Neural progenitor cell (in vitro differentiated cells): ENCODE data around the gene ZMYND12.

Source experiments
- EZH2 ChIP-seq: fragments of 200-600 bp; sonication (generic); IDR thresholded peaks from 2 replicates; pipeline ENCODE4 v1.6.1; 2017; ENCODE audit warnings: antibody characterized with exemption, mild to moderate bottlenecking, moderate library complexity
- EZH2phosphoT487 ChIP-seq: fragments of 200-600 bp; sonication (generic); IDR thresholded peaks from 2 replicates; pipeline ENCODE4 v1.6.1; 2017; ENCODE audit warnings: antibody characterized with exemption
- TF ChIP-seq, protein P1 (sequence below): fragments of 200-600 bp; sonication (generic); IDR thresholded peaks from 2 replicates; pipeline ENCODE4 v1.5.1; 2017; ENCODE audit warnings: antibody characterized with exemption, mild to moderate bottlenecking

DNA sequence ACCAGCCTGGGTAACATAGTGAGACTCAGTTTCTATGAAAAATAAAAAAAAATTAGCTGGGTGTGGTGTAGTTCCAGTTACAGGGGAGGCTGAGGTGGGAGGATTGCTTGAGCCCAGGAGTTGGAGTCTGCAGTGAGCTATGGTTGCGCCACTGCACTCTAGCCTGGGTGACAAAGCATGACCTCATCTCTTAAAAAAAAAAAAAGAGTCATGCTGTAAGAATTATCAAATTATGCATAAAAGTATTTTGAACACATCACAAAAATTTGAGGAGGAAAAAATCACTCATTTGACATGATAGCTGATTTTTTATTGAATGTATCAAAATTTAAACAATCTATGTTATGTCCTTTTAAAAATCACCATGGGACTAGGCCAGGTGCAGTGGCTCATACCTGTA is 25.1 kb upstream of the ZMYND12 start:
- TF ChIP-seq, protein P1, sequence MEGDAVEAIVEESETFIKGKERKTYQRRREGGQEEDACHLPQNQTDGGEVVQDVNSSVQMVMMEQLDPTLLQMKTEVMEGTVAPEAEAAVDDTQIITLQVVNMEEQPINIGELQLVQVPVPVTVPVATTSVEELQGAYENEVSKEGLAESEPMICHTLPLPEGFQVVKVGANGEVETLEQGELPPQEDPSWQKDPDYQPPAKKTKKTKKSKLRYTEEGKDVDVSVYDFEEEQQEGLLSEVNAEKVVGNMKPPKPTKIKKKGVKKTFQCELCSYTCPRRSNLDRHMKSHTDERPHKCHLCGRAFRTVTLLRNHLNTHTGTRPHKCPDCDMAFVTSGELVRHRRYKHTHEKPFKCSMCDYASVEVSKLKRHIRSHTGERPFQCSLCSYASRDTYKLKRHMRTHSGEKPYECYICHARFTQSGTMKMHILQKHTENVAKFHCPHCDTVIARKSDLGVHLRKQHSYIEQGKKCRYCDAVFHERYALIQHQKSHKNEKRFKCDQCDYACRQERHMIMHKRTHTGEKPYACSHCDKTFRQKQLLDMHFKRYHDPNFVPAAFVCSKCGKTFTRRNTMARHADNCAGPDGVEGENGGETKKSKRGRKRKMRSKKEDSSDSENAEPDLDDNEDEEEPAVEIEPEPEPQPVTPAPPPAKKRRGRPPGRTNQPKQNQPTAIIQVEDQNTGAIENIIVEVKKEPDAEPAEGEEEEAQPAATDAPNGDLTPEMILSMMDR, result no peak
- no peak for TF ChIP-seq EZH2
- no peak for TF ChIP-seq EZH2phosphoT487
